ENCODE data around the gene APLP2. TPM values are rescaled to one million over a fixed set of nuclear protein-coding genes. Genes with fewer than 3 reads are reported as not detected.
A peak's percentile ranks its signal among the peaks of the same experiment; 100 is the strongest.

The APLP2 gene
- total RNA-seq, 3 donors from 2014 or later = 328 to 406 (median 400) TPM

DNA sequence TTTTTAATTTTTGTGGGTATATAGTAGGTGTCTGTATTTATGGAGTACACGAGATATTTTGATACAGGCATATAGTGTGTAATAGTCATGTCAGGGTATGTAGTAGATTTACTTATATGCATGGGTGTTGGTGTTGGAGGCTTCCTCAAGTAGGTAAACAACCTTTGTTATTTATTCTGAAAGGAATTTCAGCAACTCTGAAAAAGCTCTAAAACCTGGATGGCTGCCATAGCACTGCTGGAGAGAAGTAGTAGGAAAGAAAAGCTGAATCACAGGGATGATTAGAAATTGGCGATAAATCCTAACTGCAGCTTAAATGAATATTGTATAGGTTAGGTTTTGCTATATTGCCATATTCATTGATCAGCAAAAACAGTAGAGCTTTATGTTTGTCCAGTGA is 45.5 kb downstream of the APLP2 start:
- no peak for DNase-seq

DNA sequence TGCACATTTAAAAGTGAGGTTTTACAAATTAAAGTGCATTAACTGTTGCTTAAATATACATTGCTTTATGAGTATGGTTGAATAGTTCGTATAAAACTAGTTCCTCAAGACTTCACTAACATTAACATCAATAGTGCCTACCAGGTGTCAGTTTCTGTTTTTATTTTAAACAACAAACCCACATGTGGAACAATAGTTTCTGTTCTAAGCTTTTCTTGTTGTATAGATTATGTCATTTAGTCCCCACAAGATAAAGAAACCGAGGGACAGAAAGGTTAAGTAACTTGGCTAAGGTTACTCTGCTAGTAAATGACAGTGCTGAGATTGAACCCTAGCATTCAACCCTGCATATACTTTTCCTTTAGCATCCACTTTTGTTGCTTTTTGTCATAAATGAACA is 48.5 kb downstream of the APLP2 start:
- TF ChIP-seq, protein P1, sequence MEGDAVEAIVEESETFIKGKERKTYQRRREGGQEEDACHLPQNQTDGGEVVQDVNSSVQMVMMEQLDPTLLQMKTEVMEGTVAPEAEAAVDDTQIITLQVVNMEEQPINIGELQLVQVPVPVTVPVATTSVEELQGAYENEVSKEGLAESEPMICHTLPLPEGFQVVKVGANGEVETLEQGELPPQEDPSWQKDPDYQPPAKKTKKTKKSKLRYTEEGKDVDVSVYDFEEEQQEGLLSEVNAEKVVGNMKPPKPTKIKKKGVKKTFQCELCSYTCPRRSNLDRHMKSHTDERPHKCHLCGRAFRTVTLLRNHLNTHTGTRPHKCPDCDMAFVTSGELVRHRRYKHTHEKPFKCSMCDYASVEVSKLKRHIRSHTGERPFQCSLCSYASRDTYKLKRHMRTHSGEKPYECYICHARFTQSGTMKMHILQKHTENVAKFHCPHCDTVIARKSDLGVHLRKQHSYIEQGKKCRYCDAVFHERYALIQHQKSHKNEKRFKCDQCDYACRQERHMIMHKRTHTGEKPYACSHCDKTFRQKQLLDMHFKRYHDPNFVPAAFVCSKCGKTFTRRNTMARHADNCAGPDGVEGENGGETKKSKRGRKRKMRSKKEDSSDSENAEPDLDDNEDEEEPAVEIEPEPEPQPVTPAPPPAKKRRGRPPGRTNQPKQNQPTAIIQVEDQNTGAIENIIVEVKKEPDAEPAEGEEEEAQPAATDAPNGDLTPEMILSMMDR (IDR thresholded peaks at IDR 0.05) = no peak
- Histone ChIP-seq H3K4me3 (no peak overlapping the region), H3K36me3 (ENCODE audit: low read depth) (peaks cover 3% of the 10 kb centered on the region), H3K4me1 (ENCODE audit: low read depth) (no peaks in the 10 kb centered on the region), H3K9me3 (no peaks in the 10 kb centered on the region)
- intact Hi-C loops (cut with DNase I, micrococcal nuclease) = no loop called here
- no peak for DNase-seq
- ATAC-seq = no peak

More for the DNA sequence above, 45.5 kb downstream of the APLP2 start:
- TF ChIP-seq, protein P1 (IDR thresholded peaks at IDR 0.05) = no peak
- Histone ChIP-seq H3K4me1 (ENCODE audit: low read depth) (no peaks in the 10 kb centered on the region), H3K9me3 (no peaks in the 10 kb centered on the region), H3K36me3 (ENCODE audit: low read depth) (no peaks in the 10 kb centered on the region), H3K4me3 (no peak overlapping the region)
- no peak for ATAC-seq
- intact Hi-C loops (cut with DNase I, micrococcal nuclease) = no loop called here

DNA sequence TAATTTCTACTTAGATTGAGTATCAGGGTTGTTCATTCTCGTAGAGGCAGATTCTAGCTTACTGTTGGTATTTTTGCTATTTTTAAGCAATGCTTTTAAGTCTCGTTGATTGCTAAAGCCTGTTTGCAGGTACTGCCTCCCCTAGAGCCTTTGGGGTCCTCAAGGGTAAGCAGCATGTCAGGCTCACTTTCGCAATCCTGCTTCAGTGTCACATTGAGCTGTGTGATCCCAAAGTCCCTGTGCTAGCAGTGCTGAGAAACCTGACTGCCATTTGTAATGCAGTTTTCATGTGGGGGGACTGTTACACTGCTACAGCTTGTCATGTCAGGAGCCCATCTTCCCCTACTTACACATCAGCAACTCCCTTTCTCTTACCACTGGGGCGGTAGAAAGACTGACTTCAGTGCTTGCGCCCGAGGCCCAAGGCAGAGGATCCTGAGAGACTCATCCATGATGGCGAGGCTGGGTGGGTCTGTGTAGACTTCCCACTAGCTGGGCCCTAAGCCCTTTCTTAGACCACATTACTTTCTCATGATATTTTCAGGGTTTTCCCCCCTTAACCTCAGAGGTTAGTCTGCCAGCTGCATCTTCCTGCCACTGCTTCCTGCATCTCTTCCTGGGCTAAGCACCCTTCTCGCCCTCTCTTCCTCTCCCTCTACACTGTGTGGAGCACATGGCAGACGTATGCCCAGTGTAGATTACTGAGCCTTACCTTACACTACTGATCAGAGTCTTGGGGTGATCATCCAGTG is 49.1 kb downstream of the APLP2 start:
- TF ChIP-seq, protein P1 (IDR thresholded peaks at IDR 0.05) = no peak
- intact Hi-C loops (cut with DNase I, micrococcal nuclease) = no loop called here
- ATAC-seq = peak; percentile 53
- Histone ChIP-seq H3K36me3 (ENCODE audit: low read depth) (peaks cover 3% of the 10 kb centered on the region), H3K4me1 (ENCODE audit: low read depth) (no peaks in the 10 kb centered on the region), H3K9me3 (no peaks in the 10 kb centered on the region), H3K4me3 (no peak overlapping the region)
- DNase-seq = no peak

DNA sequence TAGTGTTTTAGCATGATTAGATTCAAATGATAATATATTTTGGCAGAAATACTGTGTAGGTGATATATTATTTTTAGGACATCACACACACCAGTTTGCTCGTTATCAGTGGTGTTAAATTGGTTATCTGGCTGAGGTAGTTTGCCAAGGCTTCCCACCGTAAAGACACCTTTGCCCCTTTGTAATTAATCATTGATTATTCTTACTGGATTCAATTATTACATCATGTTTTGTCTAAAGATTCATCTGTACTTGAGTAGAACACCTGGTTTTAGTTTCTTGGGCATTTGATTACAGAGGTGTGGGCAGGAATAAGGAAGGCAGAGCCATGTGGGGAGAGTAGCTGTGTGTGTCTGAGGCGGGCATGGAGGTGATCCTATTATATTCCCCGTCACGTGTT is 50.4 kb downstream of the APLP2 start:
- Histone ChIP-seq H3K4me1 (ENCODE audit: low read depth) (no peaks in the 10 kb centered on the region), H3K4me3 (no peak overlapping the region), H3K9me3 (no peaks in the 10 kb centered on the region), H3K36me3 (ENCODE audit: low read depth) (peaks cover 3% of the 10 kb centered on the region)
- no peak for ATAC-seq
- intact Hi-C loops (cut with DNase I, micrococcal nuclease) = loop anchor here in 1 of 2 donors (10.0 kb wide), 1 partner anchor 45 kb away; no protein-coding TSS in a partner anchor
- no peak for DNase-seq
- TF ChIP-seq, protein P1 (IDR thresholded peaks at IDR 0.05) = no peak

DNA sequence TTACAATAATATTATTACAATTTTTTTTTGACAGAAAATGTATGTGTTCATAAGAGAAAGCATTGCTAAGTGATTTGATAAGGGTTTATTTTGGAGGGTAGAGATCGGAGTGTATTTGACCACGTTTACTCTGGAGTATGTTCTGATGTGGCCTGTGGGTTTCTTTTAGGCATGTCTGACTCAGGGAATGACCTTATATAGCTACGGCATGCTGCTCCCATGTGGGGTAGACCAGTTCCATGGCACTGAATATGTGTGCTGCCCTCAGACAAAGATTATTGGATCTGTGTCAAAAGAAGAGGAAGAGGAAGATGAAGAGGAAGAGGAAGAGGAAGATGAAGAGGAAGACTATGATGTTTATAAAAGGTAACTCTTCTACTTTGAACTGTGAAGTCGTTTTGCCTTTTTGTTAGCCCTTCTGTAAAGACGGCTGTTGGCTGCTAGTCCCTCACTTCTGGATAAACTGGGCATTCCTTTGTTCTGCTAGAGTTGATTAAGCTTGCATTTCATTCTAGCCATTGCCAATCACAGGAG is 51.8 kb downstream of the APLP2 start:
- no peaks in the 10 kb centered on the region for H3K4me1 ChIP-seq (ENCODE audit: low read depth)
- DNase-seq (no peak), ATAC-seq (no peak)
- intact Hi-C loops (cut with DNase I, micrococcal nuclease) = loop anchor here in 1 of 2 donors (10.0 kb wide), 1 partner anchor 47 kb away; no protein-coding TSS in a partner anchor
- H3K9me3 ChIP-seq = no peaks in the 10 kb centered on the region
- no peak overlapping the region for H3K4me3 ChIP-seq
- H3K36me3 ChIP-seq (ENCODE audit: low read depth) = peaks cover 3% of the 10 kb centered on the region
- TF ChIP-seq, protein P1 (IDR thresholded peaks at IDR 0.05) = no peak
